Measurements from ENCODE around the gene ENAH.

ENAH gene

GRCh38 chr1:225611537-225612223, 41.2 kb downstream of the ENAH start:
- H3K9ac ChIP-seq (ENCODE audit: low read length): no peak overlapping the region
- no peaks in the 10 kb centered on the region for H3K36me3 ChIP-seq (ENCODE audit: control insufficient read depth, insufficient read depth, low read length)
- no peaks in the 10 kb centered on the region for H3K27me3 ChIP-seq (ENCODE audit: control insufficient read depth, insufficient read depth, low read length)
- H3K9me3 ChIP-seq (ENCODE audit: control insufficient read depth, low read length): no peaks in the 10 kb centered on the region
- H3K4me1 ChIP-seq (ENCODE audit: control insufficient read depth, insufficient read depth, low read length): peaks cover 5% of the 10 kb centered on the region
- no peak overlapping the region for H3K4me3 ChIP-seq (ENCODE audit: low read length)

- Histone ChIP-seq H3K4me1 (ENCODE audit: control insufficient read depth, insufficient read depth, low read length) (peaks cover 5% of the 10 kb centered on the region), H3K4me3 (ENCODE audit: low read length) (no peak overlapping the region), H3K27me3 (ENCODE audit: control insufficient read depth, insufficient read depth, low read length) (no peaks in the 10 kb centered on the region), H3K9ac (ENCODE audit: low read length) (no peak overlapping the region), H3K36me3 (ENCODE audit: control insufficient read depth, insufficient read depth, low read length) (no peaks in the 10 kb centered on the region), H3K9me3 (ENCODE audit: control insufficient read depth, low read length) (no peaks in the 10 kb centered on the region)
Measured at GRCh38 chr1:225610539-225610938, 42.4 kb downstream of the ENAH start.

- Histone ChIP-seq H3K27me3 (ENCODE audit: control insufficient read depth, insufficient read depth, low read length) (no peaks in the 10 kb centered on the region), H3K36me3 (ENCODE audit: control insufficient read depth, insufficient read depth, low read length) (no peaks in the 10 kb centered on the region), H3K4me3 (ENCODE audit: low read length) (no peak overlapping the region), H3K9ac (ENCODE audit: low read length) (no peak overlapping the region), H3K4me1 (ENCODE audit: control insufficient read depth, insufficient read depth, low read length) (peaks cover 19% of the 10 kb centered on the region), H3K9me3 (ENCODE audit: control insufficient read depth, low read length) (no peaks in the 10 kb centered on the region)
Measured at GRCh38 chr1:225608014-225608796, 44.7 kb downstream of the ENAH start.

- Histone ChIP-seq H3K4me1 (ENCODE audit: control insufficient read depth, insufficient read depth, low read length) (peaks cover 24% of the 10 kb centered on the region), H3K27me3 (ENCODE audit: control insufficient read depth, insufficient read depth, low read length) (no peaks in the 10 kb centered on the region), H3K36me3 (ENCODE audit: control insufficient read depth, insufficient read depth, low read length) (no peaks in the 10 kb centered on the region), H3K9ac (ENCODE audit: low read length) (no peak overlapping the region), H3K4me3 (ENCODE audit: low read length) (no peak overlapping the region), H3K9me3 (ENCODE audit: control insufficient read depth, low read length) (no peaks in the 10 kb centered on the region)
Measured at GRCh38 chr1:225607355-225607754, 45.6 kb downstream of the ENAH start.

- H3K36me3 ChIP-seq (ENCODE audit: control insufficient read depth, insufficient read depth, low read length): no peaks in the 10 kb centered on the region
- H3K9me3 ChIP-seq (ENCODE audit: control insufficient read depth, low read length): no peaks in the 10 kb centered on the region
- H3K27me3 ChIP-seq (ENCODE audit: control insufficient read depth, insufficient read depth, low read length): no peaks in the 10 kb centered on the region
- H3K4me1 ChIP-seq (ENCODE audit: control insufficient read depth, insufficient read depth, low read length): peaks cover 24% of the 10 kb centered on the region
- H3K4me3 ChIP-seq (ENCODE audit: low read length): no peak overlapping the region
- H3K9ac ChIP-seq (ENCODE audit: low read length): no peak overlapping the region
Measured at GRCh38 chr1:225603538-225604354, 49.2 kb downstream of the ENAH start.

- Histone ChIP-seq H3K4me1 (ENCODE audit: control insufficient read depth, insufficient read depth, low read length) (peaks cover 24% of the 10 kb centered on the region), H3K4me3 (ENCODE audit: low read length) (no peak overlapping the region), H3K36me3 (ENCODE audit: control insufficient read depth, insufficient read depth, low read length) (no peaks in the 10 kb centered on the region), H3K9me3 (ENCODE audit: control insufficient read depth, low read length) (no peaks in the 10 kb centered on the region), H3K9ac (ENCODE audit: low read length) (no peak overlapping the region), H3K27me3 (ENCODE audit: control insufficient read depth, insufficient read depth, low read length) (no peaks in the 10 kb centered on the region)
Measured at GRCh38 chr1:225602590-225603206, 50.2 kb downstream of the ENAH start.

- no peaks in the 10 kb centered on the region for H3K27me3 ChIP-seq (ENCODE audit: control insufficient read depth, insufficient read depth, low read length)
- H3K36me3 ChIP-seq (ENCODE audit: control insufficient read depth, insufficient read depth, low read length): no peaks in the 10 kb centered on the region
- no peak overlapping the region for H3K9ac ChIP-seq (ENCODE audit: low read length)
- no peak overlapping the region for H3K4me3 ChIP-seq (ENCODE audit: low read length)
- no peaks in the 10 kb centered on the region for H3K9me3 ChIP-seq (ENCODE audit: control insufficient read depth, low read length)
- H3K4me1 ChIP-seq (ENCODE audit: control insufficient read depth, insufficient read depth, low read length): peaks cover 20% of the 10 kb centered on the region
Measured at GRCh38 chr1:225601902-225602589, 50.9 kb downstream of the ENAH start.

- Histone ChIP-seq H3K9ac (ENCODE audit: low read length) (no peak overlapping the region), H3K27me3 (ENCODE audit: control insufficient read depth, insufficient read depth, low read length) (no peaks in the 10 kb centered on the region), H3K4me3 (ENCODE audit: low read length) (no peak overlapping the region), H3K36me3 (ENCODE audit: control insufficient read depth, insufficient read depth, low read length) (no peaks in the 10 kb centered on the region), H3K9me3 (ENCODE audit: control insufficient read depth, low read length) (no peaks in the 10 kb centered on the region), H3K4me1 (ENCODE audit: control insufficient read depth, insufficient read depth, low read length) (peaks cover 11% of the 10 kb centered on the region)
Measured at GRCh38 chr1:225598847-225599246, 54.1 kb downstream of the ENAH start.

GRCh38 chr1:225597926-225598575, 54.9 kb downstream of the ENAH start:
- Histone ChIP-seq H3K27me3 (ENCODE audit: control insufficient read depth, insufficient read depth, low read length) (no peaks in the 10 kb centered on the region), H3K4me3 (ENCODE audit: low read length) (no peak overlapping the region), H3K9ac (ENCODE audit: low read length) (no peak overlapping the region), H3K36me3 (ENCODE audit: control insufficient read depth, insufficient read depth, low read length) (no peaks in the 10 kb centered on the region), H3K4me1 (ENCODE audit: control insufficient read depth, insufficient read depth, low read length) (peaks cover 6% of the 10 kb centered on the region), H3K9me3 (ENCODE audit: control insufficient read depth, low read length) (no peaks in the 10 kb centered on the region)

GRCh38 chr1:225596736-225597135, 56.2 kb downstream of the ENAH start:
- Histone ChIP-seq H3K4me1 (ENCODE audit: control insufficient read depth, insufficient read depth, low read length) (no peaks in the 10 kb centered on the region), H3K9me3 (ENCODE audit: control insufficient read depth, low read length) (no peaks in the 10 kb centered on the region), H3K36me3 (ENCODE audit: control insufficient read depth, insufficient read depth, low read length) (no peaks in the 10 kb centered on the region), H3K4me3 (ENCODE audit: low read length) (no peak overlapping the region), H3K27me3 (ENCODE audit: control insufficient read depth, insufficient read depth, low read length) (no peaks in the 10 kb centered on the region), H3K9ac (ENCODE audit: low read length) (no peak overlapping the region)

- Histone ChIP-seq H3K9ac (ENCODE audit: low read length) (no peak overlapping the region), H3K4me1 (ENCODE audit: control insufficient read depth, insufficient read depth, low read length) (no peaks in the 10 kb centered on the region), H3K4me3 (ENCODE audit: low read length) (no peak overlapping the region)
Measured at GRCh38 chr1:225595974-225596551, 56.9 kb downstream of the ENAH start.

More at GRCh38 chr1:225595974-225596551, 56.9 kb downstream of the ENAH start:
- Histone ChIP-seq H3K9me3 (ENCODE audit: control insufficient read depth, low read length) (no peaks in the 10 kb centered on the region), H3K27me3 (ENCODE audit: control insufficient read depth, insufficient read depth, low read length) (no peaks in the 10 kb centered on the region), H3K36me3 (ENCODE audit: control insufficient read depth, insufficient read depth, low read length) (no peaks in the 10 kb centered on the region)
